SK-N-SH (cell line): ENCODE data around the gene PDCD6IP. TPM values are rescaled to one million over a fixed set of nuclear protein-coding genes. Genes with fewer than 3 reads are reported as not detected.

Source experiments
- CTCF ChIA-PET: fragments of 300-600, 350-600 bp; formaldehyde crosslinking; extraction: SDS; loops from one replicate; lab custom pipeline; 2021; lab: Yijun Ruan, JAX
- POLR2A ChIA-PET: fragments of 350-600 bp; sonication (Branson Sonifier 250); formaldehyde crosslinking; extraction: SDS; loops from one replicate; lab custom pipeline; 2020; ENCODE audit warnings: antibody characterized with exemption, inconsistent platforms; lab: Yijun Ruan, JAX
- DNase-seq: peaks from one replicate; pipeline ENCODE4 v3.0.0; 2012
- H2AFZ ChIP-seq: fragments of 200-600 bp; sonication (generic); 2 replicates; pipeline ENCODE4 v1.8.1; 2016; ENCODE audit warnings: antibody characterized with exemption, mild to moderate bottlenecking, low read depth
- H3F3A ChIP-seq: fragments of 200-600 bp; sonication (generic); replicated peaks from 2 replicates; pipeline ENCODE3; 2016; ENCODE audit warnings: antibody characterized with exemption, mild to moderate bottlenecking; ENCODE audit not compliant: insufficient read depth
- H3K27ac ChIP-seq, 2 experiments: fragments of 200-500 bp in 1 of 2; fragments of 200-600 bp in 1 of 2; sonication (Bioruptor generic) in 1 of 2; sonication (generic), shearing (Covaris generic) in 1 of 2; 2 replicates each; pipeline versions ENCODE4 v1.5.1 to v1.6.1; 2014 to 2016; ENCODE audit warnings: low read depth in 2 of 2, inconsistent platforms in 1 of 2, low read length in 1 of 2, mild to moderate bottlenecking in 1 of 2, mixed read lengths in 1 of 2
- H3K27me3 ChIP-seq: fragments of 200-600 bp; sonication (generic), shearing (Covaris generic); 2 replicates; pipeline ENCODE4 v1.6.1; 2016; ENCODE audit warnings: mixed run types; ENCODE audit not compliant: insufficient read depth
- H3K36me3 ChIP-seq, 2 experiments: fragments of 200-500 bp in 1 of 2; fragments of 200-600 bp in 1 of 2; sonication (Bioruptor generic) in 1 of 2; sonication (generic) in 1 of 2; replicated peaks in 1 of 2; 2 replicates each; pipeline versions ENCODE3 to v1.5.1; 2014 to 2016; ENCODE audit warnings: low read length in 1 of 2, mild to moderate bottlenecking in 1 of 2; ENCODE audit not compliant: insufficient read depth in 2 of 2, control insufficient read depth in 1 of 2
- H3K4me1 ChIP-seq, 2 experiments: fragments of 200-500 bp in 1 of 2; fragments of 200-600 bp in 1 of 2; sonication (Bioruptor generic) in 1 of 2; sonication (generic), shearing (Covaris generic) in 1 of 2; 2 replicates each; pipeline versions ENCODE4 v1.5.1 to v1.6.1; 2014 to 2016; ENCODE audit warnings: low read depth in 1 of 2, low read length in 1 of 2, mixed run types in 1 of 2; ENCODE audit not compliant: insufficient read depth in 2 of 2, control insufficient read depth in 1 of 2
- H3K4me2 ChIP-seq: fragments of 200-600 bp; sonication (generic), shearing (Covaris generic); 2 replicates; pipeline ENCODE4 v1.6.1; 2017; ENCODE audit warnings: mixed run types
- H3K4me3 ChIP-seq, 2 experiments: fragments of 200-500 bp in 1 of 2; fragments of 200-600 bp in 1 of 2; sonication (Bioruptor generic) in 1 of 2; sonication (generic), shearing (Covaris generic) in 1 of 2; 2 replicates each; pipeline versions ENCODE4 v1.5.1 to v1.8.1; 2014 to 2016; ENCODE audit warnings: low read depth in 2 of 2, inconsistent platforms in 1 of 2, low read length in 1 of 2, mild to moderate bottlenecking in 1 of 2, mixed read lengths in 1 of 2, moderate library complexity in 1 of 2
- H3K79me2 ChIP-seq: fragments of 200-600 bp; sonication (generic); 2 replicates; pipeline ENCODE4 v1.8.1; 2017; ENCODE audit warnings: mild to moderate bottlenecking; ENCODE audit not compliant: insufficient read depth
- H3K9ac ChIP-seq: fragments of 200-600 bp; sonication (generic); 2 replicates; pipeline ENCODE4 v1.6.1; 2017; ENCODE audit warnings: mixed run types
- H3K9me2 ChIP-seq: fragments of 200-600 bp; sonication (generic); 2 replicates; pipeline ENCODE4 v1.6.1; 2017; ENCODE audit warnings: mixed run types
- H3K9me3 ChIP-seq: fragments of 200-600 bp; sonication (generic); 2 replicates; pipeline ENCODE4 v1.6.1; 2017; ENCODE audit warnings: mixed run types, mild to moderate bottlenecking, moderate library complexity
- H4K20me1 ChIP-seq: fragments of 200-600 bp; sonication (generic); 2 replicates; pipeline ENCODE4 v1.6.1; 2017; ENCODE audit warnings: mild to moderate bottlenecking, mixed run types; ENCODE audit not compliant: insufficient read depth
- ELF1 ChIP-seq: IDR thresholded peaks from 2 replicates; pipeline ENCODE4 v1.4.0; 2012
- FOXM1 ChIP-seq: IDR thresholded peaks from 2 replicates; pipeline ENCODE4 v1.4.0; 2012; ENCODE audit warnings: low read depth, mild to moderate bottlenecking
- GATA2 ChIP-seq: sonication (generic); formaldehyde crosslinking; IDR thresholded peaks from 2 replicates; pipeline ENCODE4 v1.5.0; 2020; ENCODE audit warnings: mild to moderate bottlenecking, missing genetic modification reagents
- MAX ChIP-seq: IDR thresholded peaks from 2 replicates; pipeline ENCODE4 v1.4.0; 2012; ENCODE audit warnings: low read depth
- NFIC ChIP-seq: IDR thresholded peaks from 2 replicates; pipeline ENCODE4 v1.4.0; 2012; ENCODE audit warnings: borderline replicate concordance
- NRF1 ChIP-seq: IDR thresholded peaks from 2 replicates; pipeline ENCODE4 v1.6.1; 2012; ENCODE audit warnings: low read depth, mild to moderate bottlenecking, low read length
- PBX3 ChIP-seq: IDR thresholded peaks from 2 replicates; pipeline ENCODE4; 2012
- POLR2AphosphoS5 ChIP-seq: IDR thresholded peaks from 2 replicates; pipeline ENCODE4 v1.6.1; 2012; ENCODE audit warnings: low read depth, low read length
- RCOR1 ChIP-seq: fragments of 150-350 bp; IDR thresholded peaks from 2 replicates; pipeline ENCODE4 v1.6.1; 2017; ENCODE audit warnings: antibody characterized with exemption, low read length
- RXRA ChIP-seq: IDR thresholded peaks from 2 replicates; pipeline ENCODE4 v1.4.0; 2012; ENCODE audit warnings: low read depth, mild to moderate bottlenecking, borderline replicate concordance
- SIN3A ChIP-seq: IDR thresholded peaks from 2 replicates; pipeline ENCODE4 v1.6.1; 2012; ENCODE audit warnings: low read depth, mild to moderate bottlenecking, low read length, moderate library complexity, borderline replicate concordance
- TAF1 ChIP-seq: IDR thresholded peaks from 2 replicates; pipeline ENCODE4 v1.6.1; 2012; ENCODE audit warnings: low read depth, mild to moderate bottlenecking, low read length, moderate library complexity, borderline replicate concordance
- TCF12 ChIP-seq: IDR thresholded peaks from 2 replicates; pipeline ENCODE4 v1.4.0; 2012
- USF2 ChIP-seq: fragments of 150-350 bp; IDR thresholded peaks from 2 replicates; pipeline ENCODE4 v1.6.1; 2017; ENCODE audit warnings: antibody characterized with exemption, low read length, low read depth, borderline replicate concordance
- YY1 ChIP-seq: IDR thresholded peaks from 2 replicates; pipeline ENCODE4 v1.4.0; 2012; ENCODE audit warnings: low read depth, mild to moderate bottlenecking
- ZBTB33 ChIP-seq: IDR thresholded peaks from 2 replicates; pipeline ENCODE4 v1.4.0; 2012; ENCODE audit warnings: low read depth, borderline replicate concordance
- WGBS: methylation state at CpG from one replicate; pipeline ENCODE4 v1.1.6; 2017; ENCODE audit warnings: low lambda C conversion rate; 5-methylcytosine and 5-hydroxymethylcytosine counted together
- polyA plus RNA-seq, 3 experiments: library from polyadenylated mRNA; depleted of rRNA; stranded (reverse); fragments of >200 nt; gene quantifications; 2 replicates each; pipeline ENCODE4 v1.2.3, GENCODE V29; 2012

PDCD6IP gene
- polyA plus RNA-seq, 1 of the 3 experiments (the other 2 are of a cell fraction): 49.1 TPM

GRCh38 chr3:33865133-33865532 lies 66.7 kb downstream of the PDCD6IP start:
- 98% methylated on average over 4 of the region's 4 CpGs for WGBS
- CTCF ChIA-PET: interaction anchor here (1.3 to 1.7 kb wide), 2 partner anchors 11 to 18 kb away, joined by 4 to 6 read pairs; no protein-coding TSS in a partner anchor
- peaks cover 5% of the 10 kb centered on the region; the same call in 1 of the 2 replicates for H3K79me2 ChIP-seq

GRCh38 chr3:33868309-33868708 lies 69.9 kb downstream of the PDCD6IP start:
- peaks cover 54 to 57% of the 10 kb centered on the region in 2 experiments for H3K36me3 ChIP-seq
- no peak for DNase-seq
- no peak overlapping the region for H3K4me3 ChIP-seq
- no peaks in the 10 kb centered on the region for H3K9me3 ChIP-seq
- H3K9ac ChIP-seq: no peak overlapping the region
- H3F3A ChIP-seq: no peaks in the 10 kb centered on the region
- POLR2A ChIA-PET: no interaction called here
- no peaks in the 10 kb centered on the region for H3K79me2 ChIP-seq
- 100% methylated on average over 1 of the region's 1 CpG for WGBS
- H2AFZ ChIP-seq: no peak overlapping the region
- no peak for TF ChIP-seq MAX
- no peak for TF ChIP-seq RXRA
- no peak for TF ChIP-seq ZBTB33
- TF ChIP-seq POLR2AphosphoS5: no peak
- TF ChIP-seq NFIC: no peak
- TF ChIP-seq NRF1: no peak
- no peak for TF ChIP-seq PBX3
- no peak for TF ChIP-seq SIN3A
- TF ChIP-seq YY1: no peak
- TF ChIP-seq FOXM1: no peak
- TF ChIP-seq TAF1: no peak
- TF ChIP-seq TCF12: no peak
- TF ChIP-seq RCOR1: no peak
- no peaks in the 10 kb centered on the region for H4K20me1 ChIP-seq
- peaks cover 3 to 12% of the 10 kb centered on the region in 2 experiments; a peak in 2 of 4 replicates for H3K4me1 ChIP-seq
- H3K27me3 ChIP-seq: no peaks in the 10 kb centered on the region
- H3K27ac ChIP-seq: no peak overlapping the region
- CTCF ChIA-PET: interaction anchor here (1.0 kb wide), 1 partner anchor 15 kb away, joined by 3 read pairs; no protein-coding TSS in a partner anchor
- no peak overlapping the region for H3K4me2 ChIP-seq
- H3K9me2 ChIP-seq: no peaks in the 10 kb centered on the region

More at GRCh38 chr3:33865133-33865532, 66.7 kb downstream of the PDCD6IP start:
- TF ChIP-seq ELF1: no peak
- no peak for TF ChIP-seq YY1
- no peak for TF ChIP-seq PBX3
- TF ChIP-seq GATA2 (CRISPR knock-in tag): no peak
- no peak for TF ChIP-seq USF2
- H2AFZ ChIP-seq: no peak overlapping the region
- H3K27ac ChIP-seq: no peak overlapping the region
- no peak overlapping the region for H3K4me2 ChIP-seq
- H3K27me3 ChIP-seq: no peaks in the 10 kb centered on the region
- no peak overlapping the region for H3K4me3 ChIP-seq
- H3K4me1 ChIP-seq: peaks cover 3 to 12% of the 10 kb centered on the region in 2 experiments; a peak in 3 of 4 replicates
- H3K9ac ChIP-seq: no peak overlapping the region
- DNase-seq: no peak
- H3F3A ChIP-seq: peaks cover 5% of the 10 kb centered on the region
- H3K9me2 ChIP-seq: no peaks in the 10 kb centered on the region
- H3K36me3 ChIP-seq: peaks cover 66 to 81% of the 10 kb centered on the region in 2 experiments
- POLR2A ChIA-PET: no interaction called here
- H3K9me3 ChIP-seq: no peaks in the 10 kb centered on the region
- no peaks in the 10 kb centered on the region for H4K20me1 ChIP-seq
